Lower lobe of right lung (tissue), 1 donor: ENCODE results near the gene NAA38. TPM values are rescaled to one million over a fixed set of nuclear protein-coding genes. Genes with fewer than 3 reads are reported as not detected.

ENCODE experiments used
- total RNA-seq: library from RNA; stranded (reverse); fragmentation: NEBNext Ultra II Directional; extraction: Animal tissue kit (Norgen Biotek cat#: 25700); gene quantifications from one replicate; pipeline ENCODE4 v1.2.1, GENCODE V29; 2021
- donor health status: DM: no; HTN: yes; CAD: no; lungs with severe emphysema.

NAA38 gene
- total RNA-seq, 1 donor from 2014 or later = 61.5 TPM

Other genes with a start within 250 kb of the NAA38 start
- 36.0 TPM for gene FXR2, start 242.7 kb downstream of the NAA38 start, total RNA-seq
- 86.3 TPM for gene SAT2, start 229.7 kb downstream of the NAA38 start, total RNA-seq
- not detected for gene SHBG, start 227.4 kb downstream of the NAA38 start, total RNA-seq
- gene ATP1B2, start 206.6 kb downstream of the NAA38 start, total RNA-seq = 3.1 TPM
- 34.8 TPM for gene TP53, start 170.1 kb downstream of the NAA38 start, total RNA-seq
- gene WRAP53, start 169.1 kb downstream of the NAA38 start, total RNA-seq = 8.3 TPM
- 1.6 TPM for gene EFNB3, start 152.4 kb downstream of the NAA38 start, total RNA-seq
- gene DNAH2, start 139.8 kb downstream of the NAA38 start, total RNA-seq = 6.2 TPM
- 46.1 TPM for gene KDM6B, start 23.3 kb downstream of the NAA38 start, total RNA-seq
- 12.0 TPM for gene TMEM88, start 2.5 kb downstream of the NAA38 start, total RNA-seq
- 12.6 TPM for gene CYB5D1, start 444 bp upstream of the NAA38 start, total RNA-seq
- 77.9 TPM for gene CHD3, start 31.2 kb upstream of the NAA38 start, total RNA-seq
- 7.5 TPM for gene RNF227, start 58.7 kb upstream of the NAA38 start, total RNA-seq
- 5.2 TPM for gene KCNAB3, start 72.3 kb upstream of the NAA38 start, total RNA-seq
- 110 TPM for gene TRAPPC1, start 74.4 kb upstream of the NAA38 start, total RNA-seq
- 56.2 TPM for gene CNTROB, start 74.6 kb upstream of the NAA38 start, total RNA-seq
- 3.1 TPM for gene GUCY2D, start 145.1 kb upstream of the NAA38 start, total RNA-seq
- gene ALOX15B, start 181.5 kb upstream of the NAA38 start, total RNA-seq = 53.5 TPM
- not detected for gene ALOX12B, start 230.2 kb upstream of the NAA38 start, total RNA-seq